HCT116 (cell line): ENCODE data around the gene ODF4. TPM values are rescaled to one million over a fixed set of nuclear protein-coding genes. Genes with fewer than 3 reads are reported as not detected.
A peak's percentile ranks its signal among the peaks of the same experiment; 100 is the strongest.

Source experiments
- ATAC-seq: fragments of 200-7000 bp; cut with Tn5 transposase; 2 replicates; pipeline ENCODE4 v1.9.1; 2020; ENCODE audit warnings: mild to moderate bottlenecking, moderate library complexity
- BruUV-seq: library from RNA; stranded (reverse); fragments of 400-500 nt; replicated peaks from 2 replicates; lab custom pipeline; 2021; lab: Mats Ljungman, UMichigan
- CTCF ChIA-PET: fragments of 300-600 bp; sonication (Branson Sonifier 250); formaldehyde crosslinking; loops from one replicate; lab custom pipeline; 2021; ENCODE audit warnings: antibody characterized with exemption; lab: Charles Lee
- POLR2A ChIA-PET: fragments of 300-600, 350-600 bp; sonication (Branson Sonifier 250); formaldehyde crosslinking; loops from one replicate; lab custom pipeline; 2021; ENCODE audit warnings: antibody characterized with exemption; lab: Charles Lee
- RAD21 ChIA-PET, 2 experiments: fragments of 300-600 bp; sonication (Branson Sonifier 250); formaldehyde crosslinking; loops; one replicate each; lab custom pipeline; 2023; ENCODE audit warnings: low total read pairs in 2 of 2; ENCODE audit not compliant: uncharacterized antibody in 2 of 2, unreplicated experiment in 2 of 2, low non-redundant PET in 1 of 2; lab: Charles Lee
- DNase-seq: peaks from one replicate; pipeline ENCODE4 v3.0.0-alpha.2; 2010; ENCODE audit warnings: low read depth, low spot score
- H2AFZ ChIP-seq: fragments of 200-600 bp; shearing (Covaris generic), sonication (generic); 2 replicates; pipeline ENCODE4 v1.6.1; 2017; ENCODE audit warnings: low read depth, mixed run types, mixed read lengths, antibody characterized with exemption, low read length; ENCODE audit not compliant: poor library complexity, severe bottlenecking
- H3K27ac ChIP-seq: 2 replicates; pipeline ENCODE4 v1.5.1; 2012; ENCODE audit warnings: low read depth, low read length
- H3K27me3 ChIP-seq: fragments of 200-600 bp; sonication (generic); 2 replicates; pipeline ENCODE4 v1.6.1; 2016; ENCODE audit warnings: mixed run types, low read length, mixed read lengths; ENCODE audit not compliant: insufficient read depth
- H3K36me3 ChIP-seq, 2 experiments: fragments of 200-500 bp in 1 of 2; fragments of 200-600 bp in 1 of 2; sonication (Bioruptor generic) in 1 of 2; sonication (generic) in 1 of 2; 2 replicates each; pipeline versions ENCODE4 v1.5.1 to v1.6.1; 2014 to 2016; ENCODE audit warnings: low read length in 2 of 2, inconsistent platforms in 1 of 2, mixed read lengths in 1 of 2, mixed run types in 1 of 2; ENCODE audit not compliant: insufficient read depth in 2 of 2, control insufficient read depth in 1 of 2
- H3K4me1 ChIP-seq, 2 experiments: fragments of 200-600 bp in 1 of 2; sonication (generic) in 1 of 2; 2 replicates each; pipeline versions ENCODE4 v1.5.1 to v1.6.1; 2012 to 2017; ENCODE audit warnings: low read length in 2 of 2, inconsistent platforms in 1 of 2, mild to moderate bottlenecking in 1 of 2, mixed read lengths in 1 of 2, mixed run types in 1 of 2, moderate library complexity in 1 of 2; ENCODE audit not compliant: insufficient read depth in 2 of 2, control insufficient read depth in 1 of 2
- H3K4me2 ChIP-seq: fragments of 200-600 bp; sonication (generic); 2 replicates; pipeline ENCODE4 v1.6.1; 2017; ENCODE audit warnings: mixed run types, low read length, mixed read lengths
- H3K4me3 ChIP-seq, 2 experiments: fragments of 200-600 bp in 1 of 2; sonication (generic) in 1 of 2; replicated peaks in 1 of 2; 2 replicates each; pipeline ENCODE4 v1.5.1; 2011 to 2016; ENCODE audit warnings: low read length in 2 of 2, control low read depth in 1 of 2, low read depth in 1 of 2, mild to moderate bottlenecking in 1 of 2, mixed read lengths in 1 of 2, mixed run types in 1 of 2
- H3K79me2 ChIP-seq: fragments of 200-600 bp; sonication (generic); 2 replicates; pipeline ENCODE4 v1.6.1; 2017; ENCODE audit warnings: mild to moderate bottlenecking, mixed run types, low read length, moderate library complexity, mixed read lengths; ENCODE audit not compliant: insufficient read depth
- H3K9ac ChIP-seq: fragments of 200-600 bp; sonication (generic); 2 replicates; pipeline ENCODE4 v1.6.1; 2016; ENCODE audit warnings: low read length, mixed read lengths
- H3K9me2 ChIP-seq: fragments of 200-600 bp; sonication (generic), shearing (Covaris generic); 2 replicates; pipeline ENCODE4 v1.6.1; 2017; ENCODE audit warnings: mixed run types, mild to moderate bottlenecking, moderate library complexity; ENCODE audit not compliant: insufficient read depth
- H3K9me3 ChIP-seq, 2 experiments: fragments of 200-500 bp in 1 of 2; fragments of 200-600 bp in 1 of 2; sonication (Bioruptor generic) in 1 of 2; sonication (generic) in 1 of 2; 2 replicates each; pipeline ENCODE4 v1.6.1; 2014 to 2017; ENCODE audit warnings: low read length in 2 of 2, mixed read lengths in 2 of 2, inconsistent platforms in 1 of 2, low read depth in 1 of 2, mild to moderate bottlenecking in 1 of 2, mixed run types in 1 of 2, moderate library complexity in 1 of 2; ENCODE audit not compliant: control insufficient read depth in 1 of 2, insufficient read depth in 1 of 2
- H4K20me1 ChIP-seq: fragments of 200-600 bp; sonication (generic), shearing (Covaris generic); 2 replicates; pipeline ENCODE4 v1.6.1; 2017; ENCODE audit warnings: mixed run types, mild to moderate bottlenecking, moderate library complexity; ENCODE audit not compliant: insufficient read depth
- ATF3 ChIP-seq: IDR thresholded peaks from 2 replicates; pipeline ENCODE4 v1.6.1; 2012
- CTCF ChIP-seq, 3 experiments: fragments of 200-600 bp in 1 of 3; sonication (generic) in 1 of 3; IDR thresholded peaks in 2 of 3; conservative IDR thresholded peaks in 1 of 3; 2 replicates each; pipeline ENCODE4 v1.5.1; 2012 to 2017; ENCODE audit warnings: low read depth in 2 of 3, low read length in 2 of 3, antibody characterized with exemption in 1 of 3, borderline replicate concordance in 1 of 3, control low read depth in 1 of 3, mild to moderate bottlenecking in 1 of 3, mixed read lengths in 1 of 3, mixed run types in 1 of 3, moderate library complexity in 1 of 3; ENCODE audit not compliant: insufficient read depth in 1 of 3
- ELF1 ChIP-seq: IDR thresholded peaks from 2 replicates; pipeline ENCODE4 v1.6.1; 2012; ENCODE audit warnings: low read depth, borderline replicate concordance
- FOSL1 ChIP-seq: IDR thresholded peaks from 2 replicates; pipeline ENCODE4 v1.6.1; 2012; ENCODE audit warnings: low read depth
- SIN3A ChIP-seq: IDR thresholded peaks from 2 replicates; pipeline ENCODE4 v1.6.1; 2012; ENCODE audit warnings: low read depth
- SP1 ChIP-seq: IDR thresholded peaks from 2 replicates; pipeline ENCODE4 v1.6.1; 2012; ENCODE audit warnings: low read depth
- ZFX ChIP-seq: fragments of 450-650 bp; IDR thresholded peaks from 2 replicates; pipeline ENCODE4 v1.6.1; 2017
- ZNF274 ChIP-seq: fragments of 200-500 bp; sonication (Bioruptor generic); IDR thresholded peaks from 2 replicates; pipeline ENCODE4 v1.6.1; 2014; ENCODE audit warnings: mild to moderate bottlenecking, low read depth, low read length, inconsistent platforms
- intact Hi-C: fragments of 100-400 bp; cut with micrococcal nuclease; formaldehyde crosslinking; loops from 2 replicates; pipeline ENCODE4 v1.10.0; 2022
- total RNA-seq: library from RNA; stranded (reverse); gene quantifications from one replicate; pipeline ENCODE4 v1.2.1, GENCODE V29; 2021; ENCODE audit not compliant: unreplicated experiment

The ODF4 gene
- total RNA-seq, 1 experiment from 2014 or later = not detected

- intact Hi-C loops = no loop called here
- H3K27ac ChIP-seq = peak overlapping the region; percentile 93
- no peaks in the 10 kb centered on the region for H3K79me2 ChIP-seq
- peaks cover 23 to 39% of the 10 kb centered on the region in 2 experiments for H3K4me1 ChIP-seq
- TF ChIP-seq ZFX (no peak), ZNF274 (no peak), SP1 (no peak), CTCF (IDR thresholded peaks at IDR 0.05 in 2 of 3, conservative IDR thresholded peaks at IDR 0.05 in 1 of 3; ENCODE audit: borderline replicate concordance in 1 of 3, insufficient read depth in 1 of 3, low read depth in 2 of 3, low read length in 2 of 3) (no peak), SIN3A (no peak), ELF1 (no peak), ATF3 (no peak), FOSL1 (no peak)
- H2AFZ ChIP-seq = no peak overlapping the region
- ChIA-PET POLR2A (interaction anchor here (1.2 to 2.2 kb wide), 6 partner anchors 10 to 104 kb away, joined by 3 to 25 read pairs (median 6); partner anchors contain the start of genes AURKB, BORCS6, CTC1 and PFAS), CTCF (no interaction called here), RAD21 (no interaction called here)
- no peaks in the 10 kb centered on the region for H3K36me3 ChIP-seq
- no peaks in the 10 kb centered on the region for H3K9me2 ChIP-seq
- H3K9me3 ChIP-seq = no peaks in the 10 kb centered on the region
- peak overlapping the region; percentile 93 for H3K4me2 ChIP-seq
- H3K9ac ChIP-seq = peak overlapping the region; percentile 72
- no peaks in the 10 kb centered on the region for H3K27me3 ChIP-seq
- DNase-seq = no peak
- BruUV-seq = no TSS peak
- H3K4me3 ChIP-seq = peak overlapping the region; percentile 54 to 65
- H4K20me1 ChIP-seq = no peaks in the 10 kb centered on the region
- ATAC-seq = no peak
These were observed 45.3 kb upstream of the ODF4 start for GRCh38 chr17:8294361-8294760.
